ENCODE measurements around the gene CPM.

GRCh38 chr12:68805592-68806120 lies 127.3 kb downstream of the CPM start:
- TF ChIP-seq POLR2A (IDR thresholded peaks at IDR 0.05) (no peak), CTCF (IDR thresholded peaks at IDR 0.05) (no peak)

Measured in lower leg skin (tissue), 3 donors.